Fibroblast of lung (primary cell): ENCODE results near the gene B3GALT5.

Experiments used
- EZH2 ChIP-seq: IDR thresholded peaks from 2 replicates; pipeline ENCODE4 v1.5.1; 2012; ENCODE audit warnings: low read length, control low read depth, mild to moderate bottlenecking; ENCODE audit errors: missing control alignments
- TF ChIP-seq, protein P1 (sequence below), 2 donors: IDR thresholded peaks in 1 of 2; conservative IDR thresholded peaks in 1 of 2; 1 replicate in 1 of 2; 2 replicates in 1 of 2; pipeline ENCODE4 v1.5.1; 2011 to 2012; ENCODE audit warnings: low read length in 2 of 2, control low read depth in 1 of 2, inconsistent platforms in 1 of 2, low read depth in 1 of 2, mild to moderate bottlenecking in 1 of 2

GRCh38 chr21:39580744-39581143, 32.0 kb upstream of the B3GALT5 start:
- TF ChIP-seq EZH2, result no peak
- TF ChIP-seq, protein P1, sequence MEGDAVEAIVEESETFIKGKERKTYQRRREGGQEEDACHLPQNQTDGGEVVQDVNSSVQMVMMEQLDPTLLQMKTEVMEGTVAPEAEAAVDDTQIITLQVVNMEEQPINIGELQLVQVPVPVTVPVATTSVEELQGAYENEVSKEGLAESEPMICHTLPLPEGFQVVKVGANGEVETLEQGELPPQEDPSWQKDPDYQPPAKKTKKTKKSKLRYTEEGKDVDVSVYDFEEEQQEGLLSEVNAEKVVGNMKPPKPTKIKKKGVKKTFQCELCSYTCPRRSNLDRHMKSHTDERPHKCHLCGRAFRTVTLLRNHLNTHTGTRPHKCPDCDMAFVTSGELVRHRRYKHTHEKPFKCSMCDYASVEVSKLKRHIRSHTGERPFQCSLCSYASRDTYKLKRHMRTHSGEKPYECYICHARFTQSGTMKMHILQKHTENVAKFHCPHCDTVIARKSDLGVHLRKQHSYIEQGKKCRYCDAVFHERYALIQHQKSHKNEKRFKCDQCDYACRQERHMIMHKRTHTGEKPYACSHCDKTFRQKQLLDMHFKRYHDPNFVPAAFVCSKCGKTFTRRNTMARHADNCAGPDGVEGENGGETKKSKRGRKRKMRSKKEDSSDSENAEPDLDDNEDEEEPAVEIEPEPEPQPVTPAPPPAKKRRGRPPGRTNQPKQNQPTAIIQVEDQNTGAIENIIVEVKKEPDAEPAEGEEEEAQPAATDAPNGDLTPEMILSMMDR (conservative IDR thresholded peaks at IDR 0.05 in 1 of 2, IDR thresholded peaks at IDR 0.05 in 1 of 2; ENCODE audit: low read depth in 1 of 2, low read length in 2 of 2), result no peak
